H9 (cell line): Measurements from ENCODE around the gene PAFAH1B2. TPM values are rescaled to one million over a fixed set of nuclear protein-coding genes. Genes with fewer than 3 reads are reported as not detected.

Source experiments
- DNase-seq: peaks from one replicate; pipeline ENCODE4 v3.0.0-alpha.2; 2017
- H2AFZ ChIP-seq: one replicate; pipeline ENCODE4 v1.6.1; 2013; ENCODE audit warnings: mild to moderate bottlenecking, low read length, control low read depth, moderate library complexity
- H2AK5ac ChIP-seq: 2 replicates; pipeline ENCODE4 v1.6.1; 2013; ENCODE audit warnings: low read length, control low read depth, mixed read lengths; ENCODE audit not compliant: insufficient read length
- H2BK120ac ChIP-seq: one replicate; pipeline ENCODE4 v1.6.1; 2013; ENCODE audit warnings: low read depth, mild to moderate bottlenecking, low read length, control low read depth, inconsistent platforms; ENCODE audit not compliant: poor library complexity, severe bottlenecking
- H2BK12ac ChIP-seq: 2 replicates; pipeline ENCODE4 v1.6.1; 2013; ENCODE audit warnings: low read length, control low read depth, mixed read lengths, low read depth; ENCODE audit not compliant: insufficient read length
- H2BK15ac ChIP-seq: 2 replicates; pipeline ENCODE4 v1.6.1; 2013; ENCODE audit warnings: low read depth, low read length, control low read depth
- H2BK20ac ChIP-seq: one replicate; pipeline ENCODE4 v1.6.1; 2013; ENCODE audit warnings: low read depth, mild to moderate bottlenecking, low read length, control low read depth, inconsistent platforms; ENCODE audit not compliant: poor library complexity, severe bottlenecking
- H2BK5ac ChIP-seq: 2 replicates; pipeline ENCODE4 v1.6.1; 2013; ENCODE audit warnings: low read length, control low read depth, mixed read lengths; ENCODE audit not compliant: insufficient read length
- H3K14ac ChIP-seq: 2 replicates; pipeline ENCODE4 v1.6.1; 2013; ENCODE audit warnings: low read length, control low read depth; ENCODE audit not compliant: insufficient read depth
- H3K18ac ChIP-seq: 2 replicates; pipeline ENCODE4 v1.6.1; 2013; ENCODE audit warnings: low read depth, mild to moderate bottlenecking, mixed read lengths, low read length, control low read depth; ENCODE audit not compliant: insufficient read length
- H3K23ac ChIP-seq: 2 replicates; pipeline ENCODE4 v1.6.1; 2013; ENCODE audit warnings: low read length, control low read depth, mixed read lengths, low read depth; ENCODE audit not compliant: insufficient read length
- H3K23me2 ChIP-seq: 2 replicates; pipeline ENCODE4 v1.6.1; 2013; ENCODE audit warnings: low read depth, mild to moderate bottlenecking, mixed read lengths, low read length, control low read depth; ENCODE audit not compliant: insufficient read length, poor library complexity, severe bottlenecking
- H3K27ac ChIP-seq: 2 replicates; pipeline ENCODE4 v1.5.1; 2013; ENCODE audit warnings: low read length, control low read depth, mixed read lengths, low read depth; ENCODE audit not compliant: insufficient read length
- H3K27me3 ChIP-seq: 2 replicates; pipeline ENCODE4 v1.6.1; 2013; ENCODE audit warnings: low read length, control low read depth, inconsistent platforms; ENCODE audit not compliant: insufficient read depth
- H3K4ac ChIP-seq: 2 replicates; pipeline ENCODE4 v1.6.1; 2013; ENCODE audit warnings: low read depth, mild to moderate bottlenecking, control low read depth, inconsistent platforms, low read length, moderate library complexity
- H3K4me1 ChIP-seq: 2 replicates; pipeline ENCODE4 v1.6.1; 2013; ENCODE audit warnings: low read length, control low read depth, inconsistent platforms; ENCODE audit not compliant: insufficient read depth
- H3K4me2 ChIP-seq: 2 replicates; pipeline ENCODE4 v1.6.1; 2013; ENCODE audit warnings: low read length, control low read depth, mixed read lengths; ENCODE audit not compliant: insufficient read length, insufficient read depth
- H3K56ac ChIP-seq: 2 replicates; pipeline ENCODE4 v1.6.1; 2013; ENCODE audit warnings: low read depth, mild to moderate bottlenecking, mixed read lengths, low read length, control low read depth; ENCODE audit not compliant: insufficient read length
- H3K79me1 ChIP-seq: 2 replicates; pipeline ENCODE4 v1.6.1; 2013; ENCODE audit warnings: low read depth, mild to moderate bottlenecking, moderate library complexity, low read length, control low read depth, inconsistent platforms; ENCODE audit not compliant: insufficient read depth, poor library complexity, severe bottlenecking
- H3K79me2 ChIP-seq: 2 replicates; pipeline ENCODE4 v1.6.1; 2013; ENCODE audit warnings: low read length, control low read depth, inconsistent platforms; ENCODE audit not compliant: insufficient read depth
- H3K9ac ChIP-seq: 2 replicates; pipeline ENCODE4 v1.6.1; 2013; ENCODE audit warnings: low read length, control low read depth, mixed read lengths; ENCODE audit not compliant: insufficient read length; ENCODE audit errors: extremely low read depth
- H3K9me3 ChIP-seq: one replicate; pipeline ENCODE4 v1.6.1; 2013; ENCODE audit warnings: low read depth, low read length, inconsistent platforms; ENCODE audit not compliant: control insufficient read depth
- H3T11ph ChIP-seq: one replicate; pipeline ENCODE4 v1.6.1; 2013; ENCODE audit warnings: mild to moderate bottlenecking, low read length, control low read depth, inconsistent platforms
- H4K20me1 ChIP-seq: one replicate; pipeline ENCODE4 v1.6.1; 2013; ENCODE audit not compliant: control insufficient read depth, insufficient read length, insufficient read depth
- H4K5ac ChIP-seq: 2 replicates; pipeline ENCODE4 v1.6.1; 2013; ENCODE audit warnings: low read depth, mild to moderate bottlenecking, mixed read lengths, low read length, control low read depth; ENCODE audit not compliant: insufficient read length
- H4K8ac ChIP-seq: replicated peaks from 2 replicates; pipeline ENCODE4 v1.6.1; 2013; ENCODE audit warnings: low read length, control low read depth, mixed read lengths, low read depth; ENCODE audit not compliant: insufficient read length
- H4K91ac ChIP-seq: 2 replicates; pipeline ENCODE4 v1.6.1; 2013; ENCODE audit warnings: low read depth, mild to moderate bottlenecking, moderate library complexity, mixed read lengths, low read length, control low read depth; ENCODE audit not compliant: insufficient read length
- H3K27ac Mint-ChIP-seq, 3 experiments: 2 replicates in 2 of 3; 3 replicates in 1 of 3; pipeline ENCODE4 v1.8.0; 2020 to 2021; ENCODE audit warnings: mixed read lengths in 3 of 3, mild to moderate bottlenecking in 1 of 3, moderate library complexity in 1 of 3
- H3K27me3 Mint-ChIP-seq: 2 replicates; pipeline ENCODE4 v1.8.0; 2021; ENCODE audit warnings: low read depth, mild to moderate bottlenecking, moderate library complexity, mixed read lengths
- H3K36me3 Mint-ChIP-seq, 3 experiments: 2 replicates in 2 of 3; 3 replicates in 1 of 3; pipeline ENCODE4 v1.8.0; 2020 to 2021; ENCODE audit warnings: low read depth in 3 of 3, mixed read lengths in 3 of 3; ENCODE audit not compliant: insufficient read depth in 1 of 3
- H3K4me1 Mint-ChIP-seq, 2 experiments: 2 replicates each; pipeline ENCODE4 v1.8.0; 2020; ENCODE audit warnings: mixed read lengths in 2 of 2
- H3K4me3 Mint-ChIP-seq, 2 experiments: 2 replicates in 1 of 2; 3 replicates in 1 of 2; pipeline ENCODE4 v1.8.0; 2020 to 2021; ENCODE audit warnings: mild to moderate bottlenecking in 2 of 2, mixed read lengths in 2 of 2, moderate library complexity in 1 of 2
- H3K9me3 Mint-ChIP-seq, 2 experiments: 2 replicates in 1 of 2; 3 replicates in 1 of 2; pipeline ENCODE4 v1.8.0; 2020; ENCODE audit warnings: mild to moderate bottlenecking in 2 of 2, mixed read lengths in 2 of 2, moderate library complexity in 1 of 2
- WGBS: extraction: QIAGEN DNeasy Blood & Tissue Kit; methylation state at CpG from one replicate; pipeline ENCODE4 v1.1.7; 2013; ENCODE audit warnings: missing lambda C conversion rate, low lambda C conversion rate, mixed read lengths; ENCODE audit not compliant: insufficient read length; ENCODE audit errors: extremely low coverage; 5-methylcytosine and 5-hydroxymethylcytosine counted together
- total RNA-seq: library from RNA; stranded (reverse); gene quantifications from 2 replicates; pipeline ENCODE4 v1.2.1, GENCODE V29; 2021
- TF ChIP-seq, protein P1 (sequence below): fragments of 200-600 bp; sonication (generic); conservative IDR thresholded peaks from 3 replicates; pipeline ENCODE4 v1.8.0; 2021; ENCODE audit warnings: antibody characterized with exemption, mild to moderate bottlenecking

The PAFAH1B2 gene
- total RNA-seq, 1 experiment from 2014 or later = 161 TPM

DNA sequence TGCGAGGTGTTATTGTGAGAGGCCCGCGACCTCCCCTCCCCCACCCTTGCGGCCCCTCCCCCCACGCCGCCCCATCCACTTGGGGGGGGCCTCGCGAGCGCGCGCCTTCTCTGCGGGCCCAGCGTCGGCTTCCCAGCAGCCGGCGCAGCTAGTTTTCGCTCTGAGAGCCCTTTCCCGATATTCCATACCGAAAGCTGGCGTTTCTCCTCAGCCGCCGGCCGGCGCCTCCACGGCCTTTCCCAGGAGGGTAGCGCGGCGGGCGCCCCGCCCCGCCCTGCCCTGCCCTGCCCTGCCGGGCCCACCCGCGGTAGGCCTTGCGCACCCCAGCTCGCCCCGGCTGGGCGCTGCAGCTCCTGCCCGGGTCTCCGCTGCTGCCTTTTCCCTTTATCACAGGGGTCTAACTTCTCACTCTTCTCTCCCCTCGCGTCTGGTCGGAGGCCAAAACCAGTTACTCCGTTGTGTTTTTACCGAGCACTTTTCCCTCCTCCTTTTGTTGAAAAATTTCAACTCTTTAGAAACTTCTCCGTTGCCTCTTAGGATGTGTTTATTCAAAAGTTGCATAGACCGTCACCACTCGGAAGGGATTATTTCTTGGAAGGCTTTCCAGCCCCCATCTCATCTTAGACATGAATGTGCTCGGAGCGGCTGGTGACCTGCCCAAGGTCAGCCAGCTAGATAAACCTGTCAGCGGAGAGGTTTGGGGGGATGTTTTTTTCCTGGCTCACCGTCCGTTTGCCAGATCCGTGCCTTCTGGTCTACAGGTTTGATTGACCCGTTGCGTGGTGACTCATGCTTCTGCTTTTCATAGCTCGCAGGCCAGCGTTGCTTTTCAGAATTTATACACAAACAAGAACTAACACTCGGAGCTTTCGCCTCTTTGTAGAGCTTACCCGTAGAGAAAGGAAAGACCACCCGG, 648 bp downstream of the PAFAH1B2 start:
- no CpG with 5 or more reads among the region's 62 CpGs for WGBS
- H4K8ac ChIP-seq = no peak overlapping the region
- Mint-ChIP-seq H3K27me3 (peaks cover 9% of the 10 kb centered on the region), H3K4me1 (peaks cover 30 to 39% of the 10 kb centered on the region in 2 experiments), H3K9me3 (no peaks in the 10 kb centered on the region; a peak in 2 of 5 replicates), H3K27ac (peak overlapping the region; percentile 90 to 97 (median 95)), H3K4me3 (peak overlapping the region; percentile 91 to 95), H3K36me3 (peaks cover 28 to 45% (median 43%) of the 10 kb centered on the region in 3 experiments)
- H3K9ac ChIP-seq = peak overlapping the region; percentile 88
- H3K56ac ChIP-seq = no peak overlapping the region
- no peak overlapping the region for H4K5ac ChIP-seq
- H3K23me2 ChIP-seq = peaks cover 15% of the 10 kb centered on the region
- no peak overlapping the region for H2AK5ac ChIP-seq
- no peak overlapping the region for H3K4ac ChIP-seq
- no peak overlapping the region for H2BK5ac ChIP-seq
- no peak for DNase-seq
- no peaks in the 10 kb centered on the region; the same call in 1 of the 2 replicates for H3K4me1 ChIP-seq
- H4K20me1 ChIP-seq = no peaks in the 10 kb centered on the region
- no peak overlapping the region for H2BK12ac ChIP-seq
- H3K27ac ChIP-seq = peak overlapping the region; percentile 55
- no peaks in the 10 kb centered on the region for H3K27me3 ChIP-seq
- TF ChIP-seq, protein P1, sequence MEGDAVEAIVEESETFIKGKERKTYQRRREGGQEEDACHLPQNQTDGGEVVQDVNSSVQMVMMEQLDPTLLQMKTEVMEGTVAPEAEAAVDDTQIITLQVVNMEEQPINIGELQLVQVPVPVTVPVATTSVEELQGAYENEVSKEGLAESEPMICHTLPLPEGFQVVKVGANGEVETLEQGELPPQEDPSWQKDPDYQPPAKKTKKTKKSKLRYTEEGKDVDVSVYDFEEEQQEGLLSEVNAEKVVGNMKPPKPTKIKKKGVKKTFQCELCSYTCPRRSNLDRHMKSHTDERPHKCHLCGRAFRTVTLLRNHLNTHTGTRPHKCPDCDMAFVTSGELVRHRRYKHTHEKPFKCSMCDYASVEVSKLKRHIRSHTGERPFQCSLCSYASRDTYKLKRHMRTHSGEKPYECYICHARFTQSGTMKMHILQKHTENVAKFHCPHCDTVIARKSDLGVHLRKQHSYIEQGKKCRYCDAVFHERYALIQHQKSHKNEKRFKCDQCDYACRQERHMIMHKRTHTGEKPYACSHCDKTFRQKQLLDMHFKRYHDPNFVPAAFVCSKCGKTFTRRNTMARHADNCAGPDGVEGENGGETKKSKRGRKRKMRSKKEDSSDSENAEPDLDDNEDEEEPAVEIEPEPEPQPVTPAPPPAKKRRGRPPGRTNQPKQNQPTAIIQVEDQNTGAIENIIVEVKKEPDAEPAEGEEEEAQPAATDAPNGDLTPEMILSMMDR = no peak
- H3K18ac ChIP-seq = peak overlapping the region; percentile 73
- H3T11ph ChIP-seq = no peak overlapping the region
- H3K4me2 ChIP-seq = peak overlapping the region; percentile 84
- H3K79me1 ChIP-seq = peaks cover under 1% of the 10 kb centered on the region
- no peak overlapping the region for H3K23ac ChIP-seq
- no peak overlapping the region for H4K91ac ChIP-seq
- H2AFZ ChIP-seq = no peak overlapping the region
- H3K14ac ChIP-seq = peak overlapping the region; percentile 95
- no peak overlapping the region for H2BK15ac ChIP-seq
- no peak overlapping the region for H2BK20ac ChIP-seq
- H2BK120ac ChIP-seq = no peak overlapping the region
- peaks cover 48% of the 10 kb centered on the region for H3K79me2 ChIP-seq
- H3K9me3 ChIP-seq = no peaks in the 10 kb centered on the region
